ENCODE results near the gene CA11.

The CA11 gene

GRCh38 chr19:48600679-48601417 is 45.1 kb downstream of the CA11 start:
- TF ChIP-seq POLR2AphosphoS5 (IDR thresholded peaks at IDR 0.05; ENCODE audit: low read depth, low read length) (no peak), POLR2A (IDR thresholded peaks at IDR 0.05; ENCODE audit: low read depth, low read length) (no peak), TAF1 (IDR thresholded peaks at IDR 0.05; ENCODE audit: borderline replicate concordance, low read depth, low read length) (no peak)
- FAIRE-seq (no peak), DNase-seq (ENCODE audit: insufficient read length) (no peak)

GRCh38 chr19:48598996-48599700 is 46.8 kb downstream of the CA11 start:
- no peak for FAIRE-seq
- no peak for TF ChIP-seq TAF1 (IDR thresholded peaks at IDR 0.05; ENCODE audit: borderline replicate concordance, low read depth, low read length)
- no peak for TF ChIP-seq POLR2A (IDR thresholded peaks at IDR 0.05; ENCODE audit: low read depth, low read length)
- TF ChIP-seq POLR2AphosphoS5 (IDR thresholded peaks at IDR 0.05; ENCODE audit: low read depth, low read length): no peak
- DNase-seq (ENCODE audit: insufficient read length): peak; percentile 13

- FAIRE-seq (peak; percentile 66), DNase-seq (ENCODE audit: insufficient read length) (no peak)
- TF ChIP-seq POLR2AphosphoS5 (IDR thresholded peaks at IDR 0.05; ENCODE audit: low read depth, low read length) (peak; percentile 25; the same call in 1 of the 2 replicates), POLR2A (IDR thresholded peaks at IDR 0.05; ENCODE audit: low read depth, low read length) (peak; percentile 61; the same call in 1 of the 2 replicates), TAF1 (IDR thresholded peaks at IDR 0.05; ENCODE audit: borderline replicate concordance, low read depth, low read length) (no peak)
Measured at GRCh38 chr19:48596679-48597465, 49.1 kb downstream of the CA11 start.

- TF ChIP-seq TAF1 (IDR thresholded peaks at IDR 0.05; ENCODE audit: borderline replicate concordance, low read depth, low read length) (no peak), POLR2AphosphoS5 (IDR thresholded peaks at IDR 0.05; ENCODE audit: low read depth, low read length) (no peak), POLR2A (IDR thresholded peaks at IDR 0.05; ENCODE audit: low read depth, low read length) (no peak)
- FAIRE-seq (no peak), DNase-seq (ENCODE audit: insufficient read length) (no peak)
Measured at GRCh38 chr19:48596237-48596636, 49.8 kb downstream of the CA11 start.

- no peak for FAIRE-seq
Measured at GRCh38 chr19:48595833-48596232, 50.2 kb downstream of the CA11 start.

GRCh38 chr19:48595171-48595570 is 50.8 kb downstream of the CA11 start:
- FAIRE-seq (no peak), DNase-seq (ENCODE audit: insufficient read length) (no peak)
- TF ChIP-seq POLR2A (IDR thresholded peaks at IDR 0.05; ENCODE audit: low read depth, low read length) (no peak), TAF1 (IDR thresholded peaks at IDR 0.05; ENCODE audit: borderline replicate concordance, low read depth, low read length) (no peak), POLR2AphosphoS5 (IDR thresholded peaks at IDR 0.05; ENCODE audit: low read depth, low read length) (no peak)

More at GRCh38 chr19:48595833-48596232, 50.2 kb downstream of the CA11 start:
- DNase-seq (ENCODE audit: insufficient read length): no peak
- TF ChIP-seq POLR2A (IDR thresholded peaks at IDR 0.05; ENCODE audit: low read depth, low read length): no peak
- no peak for TF ChIP-seq TAF1 (IDR thresholded peaks at IDR 0.05; ENCODE audit: borderline replicate concordance, low read depth, low read length)
- no peak for TF ChIP-seq POLR2AphosphoS5 (IDR thresholded peaks at IDR 0.05; ENCODE audit: low read depth, low read length)

- TF ChIP-seq TAF1 (IDR thresholded peaks at IDR 0.05; ENCODE audit: borderline replicate concordance, low read depth, low read length) (no peak), POLR2A (IDR thresholded peaks at IDR 0.05; ENCODE audit: low read depth, low read length) (no peak), POLR2AphosphoS5 (IDR thresholded peaks at IDR 0.05; ENCODE audit: low read depth, low read length) (no peak)
- FAIRE-seq (no peak), DNase-seq (ENCODE audit: insufficient read length) (no peak)
Measured at GRCh38 chr19:48591021-48591420, 55.0 kb downstream of the CA11 start.

GRCh38 chr19:48588670-48589401 is 57.2 kb downstream of the CA11 start:
- DNase-seq (ENCODE audit: insufficient read length) (peak; percentile 93), FAIRE-seq (peak; percentile 82)
- TF ChIP-seq POLR2A (IDR thresholded peaks at IDR 0.05; ENCODE audit: low read depth, low read length) (no peak), TAF1 (IDR thresholded peaks at IDR 0.05; ENCODE audit: borderline replicate concordance, low read depth, low read length) (no peak), POLR2AphosphoS5 (IDR thresholded peaks at IDR 0.05; ENCODE audit: low read depth, low read length) (no peak)

Data from GM12892 (cell line).